HAP-1 (cell line): Measurements from ENCODE around the gene SCNN1G.
A peak's percentile ranks its signal among the peaks of the same experiment; 100 is the strongest.

ENCODE experiments used
- DNase-seq, 2 experiments: peaks; one replicate each; pipeline ENCODE4 v3.0.0-alpha.2; 2016 to 2020; ENCODE audit warnings: low spot score in 2 of 2
- H3K27me3 ChIP-seq: fragments of 250-450 bp; sonication (Bioruptor Pico); 2 replicates; pipeline ENCODE4 v1.5.1; 2020; ENCODE audit warnings: low read depth, mild to moderate bottlenecking, moderate library complexity
- H3K36me3 ChIP-seq: fragments of 250-450 bp; sonication (Bioruptor Pico); replicated peaks from 2 replicates; pipeline ENCODE4 v1.5.1; 2020; ENCODE audit warnings: mild to moderate bottlenecking
- H3K4me1 ChIP-seq: fragments of 250-450 bp; sonication (Bioruptor Pico); 2 replicates; pipeline ENCODE4 v1.5.1; 2020; ENCODE audit warnings: mild to moderate bottlenecking
- H3K4me3 ChIP-seq: fragments of 250-450 bp; sonication (Bioruptor Pico); 2 replicates; pipeline ENCODE4 v1.5.1; 2020; ENCODE audit warnings: mild to moderate bottlenecking, moderate library complexity
- H3K9me3 ChIP-seq: fragments of 250-450 bp; sonication (Bioruptor Pico); 2 replicates; pipeline ENCODE4 v1.5.1; 2020; ENCODE audit warnings: mild to moderate bottlenecking, moderate library complexity
- in situ Hi-C: fragments of 300-500 bp; cut with MboI; formaldehyde crosslinking; loops from 3 replicates; pipeline ENCODE4 v1.14.3; 2020; ENCODE audit warnings: low sequenced_read_pairs, inconsistent platforms, mixed read lengths

The SCNN1G gene

GRCh38 chr16:23145608-23146007 lies 36.9 kb upstream of the SCNN1G start:
- H3K4me1 ChIP-seq = peaks cover 12% of the 10 kb centered on the region
- no peaks in the 10 kb centered on the region for H3K9me3 ChIP-seq
- no peaks in the 10 kb centered on the region for H3K36me3 ChIP-seq
- no peaks in the 10 kb centered on the region for H3K27me3 ChIP-seq
- H3K4me3 ChIP-seq = no peak overlapping the region
- DNase-seq = no peak
- in situ Hi-C loops = no loop called here

GRCh38 chr16:23146877-23147601 lies 35.5 kb upstream of the SCNN1G start:
- peak overlapping the region; percentile 60 for H3K4me3 ChIP-seq

GRCh38 chr16:23147666-23148065 lies 34.9 kb upstream of the SCNN1G start:
- in situ Hi-C loops = no loop called here
- DNase-seq = no peak
- H3K27me3 ChIP-seq = no peaks in the 10 kb centered on the region
- no peaks in the 10 kb centered on the region for H3K36me3 ChIP-seq
- H3K4me1 ChIP-seq = peaks cover 12% of the 10 kb centered on the region
- no peaks in the 10 kb centered on the region for H3K9me3 ChIP-seq
- H3K4me3 ChIP-seq = peak overlapping the region; percentile 60

More at GRCh38 chr16:23146877-23147601, 35.5 kb upstream of the SCNN1G start:
- no peaks in the 10 kb centered on the region for H3K9me3 ChIP-seq
- in situ Hi-C loops = no loop called here
- peaks cover 12% of the 10 kb centered on the region for H3K4me1 ChIP-seq
- H3K27me3 ChIP-seq = no peaks in the 10 kb centered on the region
- peak in 1 of 2 experiments; percentile 13 for DNase-seq
- H3K36me3 ChIP-seq = no peaks in the 10 kb centered on the region

DNA sequence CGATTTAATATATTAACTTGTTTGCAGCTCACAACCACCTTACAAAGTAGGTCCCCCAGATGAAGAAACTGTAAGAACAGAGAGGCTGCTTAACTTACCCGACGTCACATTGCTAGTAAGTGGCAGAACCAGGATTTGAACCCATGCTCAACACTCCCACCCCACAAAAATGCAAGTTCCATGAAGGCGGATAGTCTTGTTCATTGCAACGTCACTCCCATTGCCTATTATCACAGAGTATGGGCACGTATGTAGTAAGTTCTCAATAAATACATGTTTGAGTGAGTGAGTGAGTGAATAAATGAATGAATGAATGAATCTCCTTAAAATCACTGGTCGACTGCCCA lies 34.4 kb upstream of the SCNN1G start:
- in situ Hi-C loops = no loop called here
- Histone ChIP-seq H3K36me3 (no peaks in the 10 kb centered on the region), H3K27me3 (no peaks in the 10 kb centered on the region), H3K4me1 (peaks cover 12% of the 10 kb centered on the region), H3K4me3 (peak overlapping the region; percentile 60), H3K9me3 (no peaks in the 10 kb centered on the region)
- no peak for DNase-seq

- Histone ChIP-seq H3K4me1 (peaks cover 12% of the 10 kb centered on the region), H3K27me3 (no peaks in the 10 kb centered on the region), H3K9me3 (no peaks in the 10 kb centered on the region), H3K36me3 (no peaks in the 10 kb centered on the region), H3K4me3 (peak overlapping the region; percentile 60)
- peak in 1 of 2 experiments; percentile 69 for DNase-seq
- in situ Hi-C loops = no loop called here
Observed at GRCh38 chr16:23148513-23149266, 33.9 kb upstream of the SCNN1G start.

- peaks cover 12% of the 10 kb centered on the region for H3K4me1 ChIP-seq
- DNase-seq = peak; percentile 91 to 95
- no peaks in the 10 kb centered on the region for H3K36me3 ChIP-seq
- H3K4me3 ChIP-seq = peak within 1 kb of the TSS; percentile 60
- H3K27me3 ChIP-seq = no peaks in the 10 kb centered on the region
- no peaks in the 10 kb centered on the region for H3K9me3 ChIP-seq
- in situ Hi-C loops = no loop called here
Observed at GRCh38 chr16:23149267-23149992, 33.1 kb upstream of the SCNN1G start, which contains the start of gene USP31. TSS of gene USP31 (minus strand) at chr16:23149452. CDS start at chr16:23149270, 182 bp downstream.

GRCh38 chr16:23149993-23150364 lies 32.6 kb upstream of the SCNN1G start:
- in situ Hi-C loops = no loop called here

DNA sequence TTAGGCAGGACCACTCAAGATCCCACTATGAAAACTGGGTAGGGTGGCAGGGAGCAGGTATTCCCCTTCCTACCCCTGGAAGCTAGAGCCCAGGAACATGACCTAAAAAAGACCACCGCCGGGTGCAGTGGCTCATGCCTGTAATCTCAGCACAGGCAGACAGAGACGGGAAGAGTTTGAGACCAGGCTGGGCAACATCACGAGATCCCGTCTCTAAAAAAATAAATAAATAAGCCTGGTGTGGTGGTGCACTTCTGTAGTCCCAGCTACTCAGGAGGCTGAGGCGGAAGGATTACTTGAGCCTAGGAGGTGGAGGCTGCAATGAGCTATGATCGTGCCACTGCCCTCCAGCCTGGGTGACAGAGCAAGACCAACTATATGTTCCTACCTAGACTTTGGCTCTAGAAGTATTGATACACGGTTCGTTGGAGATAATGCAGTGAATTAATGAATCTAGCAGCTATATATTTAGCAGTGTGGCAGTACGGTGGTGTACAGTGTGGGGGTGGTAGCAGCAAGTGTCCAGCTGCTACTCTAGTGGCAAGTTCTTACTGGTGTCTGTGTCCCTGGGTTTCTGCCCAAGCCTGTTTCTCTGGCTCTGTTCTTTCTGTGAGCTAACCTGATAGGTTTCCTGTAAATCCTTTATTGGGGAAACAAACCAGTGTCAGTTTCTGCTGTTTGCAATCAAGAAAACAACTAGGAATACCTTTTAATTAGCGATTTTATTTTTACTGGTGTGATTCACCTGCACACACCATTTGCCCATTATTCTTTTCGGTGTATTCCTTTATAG lies 30.0 kb upstream of the SCNN1G start:
- Histone ChIP-seq H3K27me3 (no peaks in the 10 kb centered on the region; the same call in 1 of the 2 replicates), H3K36me3 (no peaks in the 10 kb centered on the region), H3K4me1 (no peaks in the 10 kb centered on the region; the same call in none of the 2 replicates), H3K9me3 (no peaks in the 10 kb centered on the region), H3K4me3 (no peak overlapping the region)
- no peak for DNase-seq
- in situ Hi-C loops = no loop called here

More at GRCh38 chr16:23149993-23150364, 32.6 kb upstream of the SCNN1G start:
- H3K36me3 ChIP-seq = no peaks in the 10 kb centered on the region
- H3K27me3 ChIP-seq = no peaks in the 10 kb centered on the region
- H3K4me1 ChIP-seq = peaks cover 12% of the 10 kb centered on the region
- no peak for DNase-seq
- no peaks in the 10 kb centered on the region for H3K9me3 ChIP-seq
- peak overlapping the region; percentile 50 for H3K4me3 ChIP-seq

GRCh38 chr16:23155445-23156049 lies 27.0 kb upstream of the SCNN1G start:
- Histone ChIP-seq H3K27me3 (no peaks in the 10 kb centered on the region; the same call in 1 of the 2 replicates), H3K4me1 (no peaks in the 10 kb centered on the region), H3K4me3 (no peak overlapping the region), H3K36me3 (no peaks in the 10 kb centered on the region), H3K9me3 (no peaks in the 10 kb centered on the region)
- in situ Hi-C loops = no loop called here
- peak in 1 of 2 experiments; percentile 21 for DNase-seq

DNA sequence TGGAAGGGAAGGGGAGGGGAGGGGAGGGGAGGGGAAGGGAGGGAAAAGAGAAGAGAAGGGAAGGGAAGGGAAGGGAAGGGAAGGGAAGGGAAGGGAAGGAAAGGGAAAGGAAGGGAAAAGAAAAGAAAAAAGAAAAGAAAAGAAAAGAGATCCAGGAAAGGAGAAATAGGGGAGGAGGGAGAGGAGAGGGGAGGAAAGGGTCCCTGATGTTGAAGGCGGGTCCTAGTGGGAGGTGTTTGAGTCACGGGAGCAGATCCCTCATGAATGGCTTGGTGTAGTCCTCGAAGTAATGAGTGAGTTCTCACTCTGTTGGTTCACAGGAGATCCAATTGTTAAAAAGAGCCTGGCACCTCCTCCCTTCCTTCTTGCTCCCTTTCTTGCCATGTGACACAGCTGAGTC lies 26.4 kb upstream of the SCNN1G start:
- DNase-seq = no peak
- H3K9me3 ChIP-seq = no peaks in the 10 kb centered on the region
- in situ Hi-C loops = no loop called here
- no peaks in the 10 kb centered on the region for H3K4me1 ChIP-seq
- H3K36me3 ChIP-seq = no peaks in the 10 kb centered on the region
- H3K27me3 ChIP-seq = no peaks in the 10 kb centered on the region; the same call in 1 of the 2 replicates
- no peak overlapping the region for H3K4me3 ChIP-seq

DNA sequence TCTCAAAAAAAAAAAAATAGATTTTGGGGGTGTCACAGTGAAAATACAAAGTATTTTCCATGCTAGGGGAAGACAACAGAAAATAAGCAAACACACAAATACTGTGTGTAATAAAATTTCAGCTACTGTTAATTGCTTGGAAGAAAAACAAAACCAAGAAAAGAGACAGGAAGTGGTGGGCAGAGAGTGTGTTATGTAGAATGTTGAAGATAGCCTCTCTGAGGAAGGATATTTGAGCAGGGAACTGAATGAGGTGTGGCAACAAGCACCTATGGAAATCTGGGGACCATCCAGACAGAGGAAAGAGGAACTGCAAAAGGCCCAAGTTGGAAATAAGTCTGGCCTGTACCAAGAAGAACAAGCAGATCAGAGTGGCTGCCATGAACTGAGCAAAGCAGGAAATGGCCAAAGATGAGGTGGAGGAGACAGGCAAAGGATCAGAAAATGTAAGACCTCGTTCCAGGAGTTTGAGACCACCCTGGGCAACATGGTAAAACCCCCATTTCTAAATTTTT lies 25.5 kb upstream of the SCNN1G start:
- no peak for DNase-seq
- in situ Hi-C loops = no loop called here
- Histone ChIP-seq H3K4me1 (no peaks in the 10 kb centered on the region), H3K27me3 (no peaks in the 10 kb centered on the region; the same call in 1 of the 2 replicates), H3K9me3 (no peaks in the 10 kb centered on the region), H3K36me3 (no peaks in the 10 kb centered on the region), H3K4me3 (no peak overlapping the region)

DNA sequence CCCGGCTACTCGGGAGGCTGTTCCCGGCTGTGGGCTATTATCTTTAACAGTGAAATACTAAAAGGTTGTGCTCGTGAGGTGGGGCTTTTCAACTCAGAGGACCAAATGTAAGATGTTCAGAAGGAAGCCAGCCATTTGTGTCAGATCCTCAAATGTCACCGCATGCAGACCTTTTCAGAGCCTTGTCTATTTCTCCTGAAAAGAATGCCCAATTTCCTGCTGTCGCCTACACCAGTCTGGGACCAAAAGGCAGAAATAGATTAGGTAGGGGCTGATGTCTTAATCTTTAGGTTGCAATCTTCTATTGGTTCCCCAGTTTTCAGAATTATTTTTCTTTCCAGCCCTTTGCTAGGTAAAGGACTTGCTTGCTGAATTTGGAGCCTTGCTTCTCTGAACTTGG lies 24.4 kb upstream of the SCNN1G start:
- H3K4me1 ChIP-seq = no peaks in the 10 kb centered on the region
- in situ Hi-C loops = no loop called here
- H3K4me3 ChIP-seq = no peak overlapping the region
- H3K36me3 ChIP-seq = no peaks in the 10 kb centered on the region
- H3K27me3 ChIP-seq = no peaks in the 10 kb centered on the region; the same call in none of the 2 replicates
- H3K9me3 ChIP-seq = no peaks in the 10 kb centered on the region
- no peak for DNase-seq

GRCh38 chr16:23160082-23160481 lies 22.5 kb upstream of the SCNN1G start:
- Histone ChIP-seq H3K27me3 (peaks cover 2% of the 10 kb centered on the region), H3K4me1 (no peaks in the 10 kb centered on the region), H3K9me3 (no peaks in the 10 kb centered on the region), H3K36me3 (no peaks in the 10 kb centered on the region), H3K4me3 (no peak overlapping the region)
- DNase-seq = no peak
- in situ Hi-C loops = no loop called here
